Activated naive CD8-positive, alpha-beta T cell treated with anti-CD3 and anti-CD28 coated beads for 36 hours (primary cell): ENCODE results near the gene SLC50A1. TPM values are rescaled to one million over a fixed set of nuclear protein-coding genes. Genes with fewer than 3 reads are reported as not detected.
"Not testable (repeated sequence)": the region's sequence is repeated elsewhere in the genome, so short reads cannot be mapped to it uniquely, and the experiment has no call there.

Source experiments
- DNase-seq: peaks from one replicate; pipeline ENCODE4 v3.0.0; 2021
- H3K27ac Mint-ChIP-seq: one replicate; pipeline ENCODE4 v1.8.0; 2022; ENCODE audit warnings: mild to moderate bottlenecking, moderate library complexity, mixed read lengths
- H3K27me3 Mint-ChIP-seq: one replicate; pipeline ENCODE4 v1.8.0; 2022; ENCODE audit warnings: mild to moderate bottlenecking, mixed read lengths
- H3K36me3 Mint-ChIP-seq: one replicate; pipeline ENCODE4 v1.8.0; 2021; ENCODE audit warnings: mild to moderate bottlenecking, mixed read lengths
- H3K4me1 Mint-ChIP-seq: one replicate; pipeline ENCODE4 v1.8.0; 2021; ENCODE audit warnings: mixed read lengths
- H3K4me3 Mint-ChIP-seq: one replicate; pipeline ENCODE4 v1.8.0; 2022; ENCODE audit warnings: mild to moderate bottlenecking, moderate library complexity, mixed read lengths
- H3K9me3 Mint-ChIP-seq: one replicate; pipeline ENCODE4 v1.8.0; 2022; ENCODE audit warnings: mixed read lengths
- total RNA-seq, 2 experiments: library from RNA; stranded (reverse); gene quantifications; one replicate each; pipeline ENCODE4 v1.2.3, GENCODE V29; 2021

SLC50A1 gene
- total RNA-seq, 2 experiments from 2014 or later: 50.6 to 51.3 TPM

DNA sequence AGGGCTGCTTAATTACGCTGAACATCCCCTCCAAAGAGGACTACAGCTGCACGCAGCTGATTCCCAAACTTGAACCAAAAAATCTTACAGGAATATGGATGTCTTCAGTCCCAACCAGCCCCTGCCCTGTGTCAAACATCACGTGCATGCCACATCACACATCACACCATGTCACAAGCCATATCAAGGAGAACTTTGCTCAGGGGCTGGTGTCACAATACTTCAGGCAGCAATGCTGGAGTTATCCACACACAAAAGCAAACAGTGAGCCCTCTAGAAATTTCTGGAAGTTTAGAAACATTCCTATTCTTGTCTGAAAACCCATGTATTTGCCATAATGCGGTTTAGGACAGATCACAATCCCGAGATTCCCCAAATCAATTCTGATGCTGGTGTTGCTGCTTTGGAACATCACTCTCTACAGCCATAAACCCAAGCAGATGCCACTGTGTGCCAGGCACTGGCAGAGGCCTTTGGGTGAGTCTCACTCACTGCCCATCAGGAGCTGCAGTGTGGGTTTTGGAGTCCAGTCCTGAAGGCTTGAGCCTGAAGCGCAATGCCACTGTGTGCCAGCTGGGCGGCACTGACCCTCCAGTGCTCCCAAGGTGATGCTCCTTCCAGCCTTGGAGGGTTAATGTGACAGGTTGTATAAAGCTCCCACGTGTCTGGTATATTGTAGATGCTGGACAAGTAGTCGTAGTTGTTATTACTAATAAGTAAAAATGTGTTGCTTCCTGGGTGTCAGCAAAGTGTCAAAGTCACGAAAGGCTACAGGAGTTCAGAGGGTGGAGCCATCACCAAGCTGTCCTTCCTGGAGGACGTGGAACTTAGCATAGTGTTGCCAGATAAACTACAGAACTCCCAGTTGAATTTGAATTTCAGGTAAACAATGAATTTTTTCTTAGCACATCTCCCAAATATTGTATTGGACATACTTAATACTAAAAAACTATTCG is 28.1 kb upstream of the SLC50A1 start:
- H3K4me3 Mint-ChIP-seq: no peak overlapping the region
- H3K27me3 Mint-ChIP-seq: no peaks in the 10 kb centered on the region
- no peak overlapping the region for H3K27ac Mint-ChIP-seq
- no peak for DNase-seq
- no peaks in the 10 kb centered on the region for H3K4me1 Mint-ChIP-seq
- H3K9me3 Mint-ChIP-seq: no peaks in the 10 kb centered on the region
- H3K36me3 Mint-ChIP-seq: no peaks in the 10 kb centered on the region

DNA sequence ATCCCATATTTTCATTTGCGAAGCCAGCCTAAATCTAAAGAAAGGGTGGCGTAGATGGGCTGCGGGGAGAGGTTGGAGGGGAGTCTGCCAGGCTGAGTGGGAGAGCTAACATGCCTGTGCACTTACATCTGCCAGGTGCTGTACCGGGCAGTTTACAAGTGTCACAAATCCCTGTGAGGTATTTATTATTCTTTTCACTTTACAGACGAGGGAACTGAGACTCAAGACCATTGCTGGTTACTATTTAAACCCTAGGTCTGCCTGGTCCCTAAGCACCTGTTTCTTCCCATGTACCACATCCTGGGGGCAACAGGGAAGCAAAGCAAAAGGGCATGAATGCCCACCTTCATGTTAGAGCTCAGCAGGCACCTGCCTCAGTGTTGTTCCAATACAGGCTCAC is 27.4 kb upstream of the SLC50A1 start:
- Mint-ChIP-seq H3K4me3 (no peak overlapping the region), H3K27me3 (no peaks in the 10 kb centered on the region), H3K36me3 (no peaks in the 10 kb centered on the region), H3K27ac (no peak overlapping the region), H3K4me1 (no peaks in the 10 kb centered on the region), H3K9me3 (no peaks in the 10 kb centered on the region)
- DNase-seq: no peak

GRCh38 chr1:155110381-155110780 is 25.3 kb upstream of the SLC50A1 start:
- Mint-ChIP-seq H3K9me3 (no peaks in the 10 kb centered on the region), H3K27me3 (no peaks in the 10 kb centered on the region), H3K36me3 (no peaks in the 10 kb centered on the region), H3K4me3 (no peak overlapping the region), H3K27ac (no peak overlapping the region), H3K4me1 (no peaks in the 10 kb centered on the region)
- no peak for DNase-seq

DNA sequence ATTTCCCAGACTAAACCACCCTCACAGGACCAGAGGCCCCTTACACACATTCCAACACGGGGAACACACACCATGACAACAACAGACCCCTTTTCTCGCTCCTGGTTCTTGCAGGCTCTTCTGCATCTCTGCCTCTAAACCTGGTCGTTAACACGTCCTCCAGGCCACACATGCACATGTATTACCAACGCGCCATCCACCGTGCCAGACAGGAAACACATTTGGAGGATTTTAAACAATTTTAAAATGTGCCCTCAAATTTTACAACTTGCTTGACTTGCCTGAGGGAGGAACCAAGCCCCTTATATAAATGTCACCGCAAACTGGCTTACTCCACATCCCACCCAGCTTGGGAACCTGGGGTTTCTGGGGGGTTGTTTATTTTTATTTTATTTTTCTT is 24.8 kb upstream of the SLC50A1 start:
- H3K27me3 Mint-ChIP-seq: no peaks in the 10 kb centered on the region
- no peak for DNase-seq
- H3K4me1 Mint-ChIP-seq: no peaks in the 10 kb centered on the region
- no peak overlapping the region for H3K4me3 Mint-ChIP-seq
- H3K36me3 Mint-ChIP-seq: no peaks in the 10 kb centered on the region
- H3K9me3 Mint-ChIP-seq: no peaks in the 10 kb centered on the region
- H3K27ac Mint-ChIP-seq: no peak overlapping the region

DNA sequence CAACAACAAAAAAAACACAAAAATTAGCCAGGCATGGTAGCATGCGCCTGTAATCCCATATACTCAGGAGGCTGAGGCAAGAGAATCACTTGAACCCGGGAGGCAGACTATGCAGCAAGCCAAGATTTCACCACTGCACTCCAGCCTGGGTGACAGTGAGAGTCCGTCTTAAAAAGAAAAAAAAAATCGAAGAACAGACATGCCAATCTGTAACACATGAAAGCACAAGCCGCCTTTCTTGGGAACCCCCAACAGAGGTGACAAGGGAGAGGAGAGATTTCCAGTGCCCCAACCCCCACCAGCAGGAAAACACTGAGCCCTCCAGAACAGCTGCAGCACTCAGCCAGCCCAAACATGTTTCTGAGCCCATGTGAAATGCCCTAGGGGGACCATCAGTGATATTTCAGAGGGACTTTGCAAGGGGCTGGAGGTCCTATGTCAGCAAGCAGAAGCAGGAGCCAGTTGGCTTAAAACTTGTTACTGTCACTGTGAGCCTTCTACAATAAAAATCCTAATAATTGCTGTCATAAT is 22.1 kb upstream of the SLC50A1 start:
- H3K27ac Mint-ChIP-seq: no peak overlapping the region
- H3K4me3 Mint-ChIP-seq: no peak overlapping the region
- H3K36me3 Mint-ChIP-seq: no peaks in the 10 kb centered on the region
- no peaks in the 10 kb centered on the region for H3K4me1 Mint-ChIP-seq
- no peak for DNase-seq
- no peaks in the 10 kb centered on the region for H3K27me3 Mint-ChIP-seq
- H3K9me3 Mint-ChIP-seq: no peaks in the 10 kb centered on the region

- no peaks in the 10 kb centered on the region for H3K4me1 Mint-ChIP-seq
- DNase-seq: no peak
- H3K36me3 Mint-ChIP-seq: no peaks in the 10 kb centered on the region
Observed at GRCh38 chr1:155116113-155116764, 19.4 kb upstream of the SLC50A1 start.

DNA sequence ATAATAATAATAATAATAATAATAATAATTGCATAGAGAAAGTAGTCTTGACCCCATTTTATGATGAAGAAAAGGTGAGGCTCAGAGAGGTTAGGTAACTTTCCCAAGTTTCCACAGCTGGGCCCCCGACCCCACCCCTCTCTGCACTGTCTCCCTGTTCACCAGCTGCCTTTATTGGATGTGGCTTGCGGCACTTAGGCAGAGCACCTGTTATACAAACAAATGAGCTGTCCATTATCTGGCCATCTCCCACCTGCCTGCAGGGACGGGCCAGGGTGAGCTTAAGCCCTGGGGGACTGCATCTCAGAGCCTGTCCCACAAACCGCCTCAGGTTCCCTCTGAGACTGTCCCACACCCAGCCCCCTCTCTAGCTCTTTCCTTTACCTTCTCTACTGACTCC is 18.0 kb upstream of the SLC50A1 start:
- Mint-ChIP-seq H3K9me3 (no peaks in the 10 kb centered on the region), H3K27me3 (no peaks in the 10 kb centered on the region), H3K27ac (no peak overlapping the region), H3K4me3 (no peak overlapping the region), H3K36me3 (no peaks in the 10 kb centered on the region), H3K4me1 (no peaks in the 10 kb centered on the region)
- no peak for DNase-seq

More at GRCh38 chr1:155116113-155116764, 19.4 kb upstream of the SLC50A1 start:
- H3K27me3 Mint-ChIP-seq: no peaks in the 10 kb centered on the region
- H3K4me3 Mint-ChIP-seq: no peak overlapping the region
- H3K27ac Mint-ChIP-seq: no peak overlapping the region
- H3K9me3 Mint-ChIP-seq: no peaks in the 10 kb centered on the region

GRCh38 chr1:155118090-155118489 is 17.6 kb upstream of the SLC50A1 start:
- not testable (repeated sequence) for H3K27ac Mint-ChIP-seq, H3K4me3 Mint-ChIP-seq, H3K27me3 Mint-ChIP-seq, DNase-seq, H3K9me3 Mint-ChIP-seq, H3K36me3 Mint-ChIP-seq, H3K4me1 Mint-ChIP-seq

- no peaks in the 10 kb centered on the region for H3K4me1 Mint-ChIP-seq
- H3K9me3 Mint-ChIP-seq: no peaks in the 10 kb centered on the region
- no peaks in the 10 kb centered on the region for H3K36me3 Mint-ChIP-seq
- no peaks in the 10 kb centered on the region for H3K27me3 Mint-ChIP-seq
- no peak for DNase-seq
- H3K27ac Mint-ChIP-seq: no peak overlapping the region
- no peak overlapping the region for H3K4me3 Mint-ChIP-seq
Observed at GRCh38 chr1:155120253-155120652, 15.4 kb upstream of the SLC50A1 start.

DNA sequence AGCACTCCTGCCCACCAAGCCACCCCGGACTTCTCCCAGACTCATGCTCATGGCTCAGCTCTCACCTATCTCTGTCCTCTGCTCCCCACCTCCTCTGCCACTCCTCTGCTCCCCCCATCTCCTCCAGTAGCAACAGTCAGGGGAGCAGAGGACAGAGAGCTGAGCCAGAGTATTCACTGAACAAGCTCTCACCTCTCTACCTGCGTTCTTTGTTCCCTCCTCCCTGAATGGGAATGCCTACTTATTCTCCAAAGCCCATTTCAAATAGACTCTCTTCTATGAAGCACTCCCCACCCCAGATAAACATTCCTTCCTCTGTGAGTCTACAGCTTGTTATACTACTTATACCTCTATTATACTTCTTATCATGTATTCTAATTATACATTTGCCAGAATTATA is 14.4 kb upstream of the SLC50A1 start:
- no peak overlapping the region for H3K27ac Mint-ChIP-seq
- H3K4me1 Mint-ChIP-seq: no peaks in the 10 kb centered on the region
- no peak overlapping the region for H3K4me3 Mint-ChIP-seq
- H3K36me3 Mint-ChIP-seq: no peaks in the 10 kb centered on the region
- peaks cover under 1% of the 10 kb centered on the region for H3K27me3 Mint-ChIP-seq
- no peaks in the 10 kb centered on the region for H3K9me3 Mint-ChIP-seq
- no peak for DNase-seq

DNA sequence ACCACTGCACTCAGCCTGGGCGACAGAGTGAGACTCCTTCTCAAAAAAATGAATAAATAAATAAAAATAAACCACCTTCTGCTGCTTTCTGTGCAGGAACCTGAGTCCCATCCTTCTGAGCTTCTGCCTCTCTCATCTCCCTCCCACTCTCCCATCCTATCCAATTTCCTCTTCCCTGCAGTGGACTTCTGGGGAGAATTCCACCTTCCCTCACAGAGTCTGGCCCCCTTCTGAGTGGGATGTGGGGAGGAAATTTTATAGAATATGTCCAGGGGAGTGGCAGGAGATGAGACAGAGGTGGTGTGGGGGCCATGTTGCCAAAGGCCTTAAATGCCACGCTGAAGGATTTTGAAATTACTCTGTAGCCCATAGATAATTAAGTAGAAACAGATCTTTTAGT is 13.3 kb upstream of the SLC50A1 start:
- peaks cover 11% of the 10 kb centered on the region for H3K27me3 Mint-ChIP-seq

GRCh38 chr1:155123801-155124200 is 11.9 kb upstream of the SLC50A1 start:
- Mint-ChIP-seq H3K27ac (no peak overlapping the region), H3K27me3 (peaks cover 22% of the 10 kb centered on the region), H3K4me1 (peaks cover 18% of the 10 kb centered on the region), H3K9me3 (no peaks in the 10 kb centered on the region), H3K36me3 (no peaks in the 10 kb centered on the region), H3K4me3 (no peak overlapping the region)
- DNase-seq: no peak

More for the DNA sequence above, 13.3 kb upstream of the SLC50A1 start:
- peaks cover 6% of the 10 kb centered on the region for H3K4me1 Mint-ChIP-seq
- H3K9me3 Mint-ChIP-seq: no peaks in the 10 kb centered on the region
- no peak overlapping the region for H3K27ac Mint-ChIP-seq
- H3K4me3 Mint-ChIP-seq: no peak overlapping the region
- DNase-seq: no peak
- H3K36me3 Mint-ChIP-seq: no peaks in the 10 kb centered on the region

GRCh38 chr1:155124503-155125463 is 10.9 kb upstream of the SLC50A1 start:
- Mint-ChIP-seq H3K4me3 (no peak overlapping the region), H3K4me1 (peaks cover 27% of the 10 kb centered on the region), H3K27ac (no peak overlapping the region), H3K9me3 (no peaks in the 10 kb centered on the region), H3K27me3 (peaks cover 23% of the 10 kb centered on the region), H3K36me3 (no peaks in the 10 kb centered on the region)
- no peak for DNase-seq

DNA sequence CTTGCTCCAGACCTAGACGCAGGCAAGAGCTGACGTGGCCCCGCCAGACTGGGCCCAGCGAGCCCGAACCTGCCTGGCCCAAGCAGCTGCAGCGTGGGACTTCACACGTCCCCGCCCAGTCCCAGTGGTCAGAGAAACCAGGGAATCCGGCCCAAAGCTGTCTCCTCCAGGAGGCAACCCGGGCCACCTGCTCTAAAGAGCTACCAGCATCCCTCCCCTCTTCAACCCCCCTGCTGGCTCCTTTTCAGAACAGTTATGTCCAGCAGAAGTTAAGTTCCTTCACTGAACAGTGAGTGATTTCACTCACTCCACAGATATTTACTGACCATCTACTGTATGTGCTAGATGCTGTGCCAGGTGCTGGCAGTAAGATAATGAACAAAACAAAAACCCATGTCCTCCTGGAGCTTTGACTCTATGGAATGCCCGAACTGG is 10.1 kb upstream of the SLC50A1 start:
- peaks cover 32% of the 10 kb centered on the region for H3K4me1 Mint-ChIP-seq
- H3K36me3 Mint-ChIP-seq: no peaks in the 10 kb centered on the region
- no peaks in the 10 kb centered on the region for H3K9me3 Mint-ChIP-seq
- H3K4me3 Mint-ChIP-seq: no peak overlapping the region
- DNase-seq: no peak
- H3K27ac Mint-ChIP-seq: no peak overlapping the region
- H3K27me3 Mint-ChIP-seq: peaks cover 23% of the 10 kb centered on the region
